OCI-LY1 (cell line): ENCODE data around the gene MMS22L.
"Not testable (repeated sequence)": the region's sequence is repeated elsewhere in the genome, so short reads cannot be mapped to it uniquely, and the experiment has no call there.

Experiments
- EZH2 ChIP-seq: fragments of 200-600 bp; sonication (generic), shearing (Covaris generic); IDR thresholded peaks from 2 replicates; pipeline ENCODE4 v1.8.0; 2017; ENCODE audit warnings: borderline replicate concordance, mixed run types, mild to moderate bottlenecking, antibody characterized with exemption, low read length, moderate library complexity, mixed read lengths
- TF ChIP-seq, protein P1 (sequence below): fragments of 200-600 bp; sonication (generic), shearing (Covaris generic); IDR thresholded peaks from 2 replicates; pipeline ENCODE4 v1.5.1; 2017; ENCODE audit warnings: mild to moderate bottlenecking, antibody characterized with exemption, low read length, moderate library complexity, mixed read lengths

GRCh38 chr6:97155447-97155846 is 127.6 kb downstream of the MMS22L start:
- TF ChIP-seq, protein P1, sequence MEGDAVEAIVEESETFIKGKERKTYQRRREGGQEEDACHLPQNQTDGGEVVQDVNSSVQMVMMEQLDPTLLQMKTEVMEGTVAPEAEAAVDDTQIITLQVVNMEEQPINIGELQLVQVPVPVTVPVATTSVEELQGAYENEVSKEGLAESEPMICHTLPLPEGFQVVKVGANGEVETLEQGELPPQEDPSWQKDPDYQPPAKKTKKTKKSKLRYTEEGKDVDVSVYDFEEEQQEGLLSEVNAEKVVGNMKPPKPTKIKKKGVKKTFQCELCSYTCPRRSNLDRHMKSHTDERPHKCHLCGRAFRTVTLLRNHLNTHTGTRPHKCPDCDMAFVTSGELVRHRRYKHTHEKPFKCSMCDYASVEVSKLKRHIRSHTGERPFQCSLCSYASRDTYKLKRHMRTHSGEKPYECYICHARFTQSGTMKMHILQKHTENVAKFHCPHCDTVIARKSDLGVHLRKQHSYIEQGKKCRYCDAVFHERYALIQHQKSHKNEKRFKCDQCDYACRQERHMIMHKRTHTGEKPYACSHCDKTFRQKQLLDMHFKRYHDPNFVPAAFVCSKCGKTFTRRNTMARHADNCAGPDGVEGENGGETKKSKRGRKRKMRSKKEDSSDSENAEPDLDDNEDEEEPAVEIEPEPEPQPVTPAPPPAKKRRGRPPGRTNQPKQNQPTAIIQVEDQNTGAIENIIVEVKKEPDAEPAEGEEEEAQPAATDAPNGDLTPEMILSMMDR = not testable (repeated sequence)
- TF ChIP-seq EZH2 = not testable (repeated sequence)
